NCI-H2227 (cell line): Measurements from ENCODE around the gene PCDHA8.
"Not testable (repeated sequence)": the region's sequence is repeated elsewhere in the genome, so short reads cannot be mapped to it uniquely, and the experiment has no call there.

Experiments
- DNase-seq: peaks from one replicate; lab custom pipeline; 2025; ENCODE audit not compliant: unreplicated experiment; lab: John Stamatoyannopoulos, UW

Gene PCDHA8, protein sequence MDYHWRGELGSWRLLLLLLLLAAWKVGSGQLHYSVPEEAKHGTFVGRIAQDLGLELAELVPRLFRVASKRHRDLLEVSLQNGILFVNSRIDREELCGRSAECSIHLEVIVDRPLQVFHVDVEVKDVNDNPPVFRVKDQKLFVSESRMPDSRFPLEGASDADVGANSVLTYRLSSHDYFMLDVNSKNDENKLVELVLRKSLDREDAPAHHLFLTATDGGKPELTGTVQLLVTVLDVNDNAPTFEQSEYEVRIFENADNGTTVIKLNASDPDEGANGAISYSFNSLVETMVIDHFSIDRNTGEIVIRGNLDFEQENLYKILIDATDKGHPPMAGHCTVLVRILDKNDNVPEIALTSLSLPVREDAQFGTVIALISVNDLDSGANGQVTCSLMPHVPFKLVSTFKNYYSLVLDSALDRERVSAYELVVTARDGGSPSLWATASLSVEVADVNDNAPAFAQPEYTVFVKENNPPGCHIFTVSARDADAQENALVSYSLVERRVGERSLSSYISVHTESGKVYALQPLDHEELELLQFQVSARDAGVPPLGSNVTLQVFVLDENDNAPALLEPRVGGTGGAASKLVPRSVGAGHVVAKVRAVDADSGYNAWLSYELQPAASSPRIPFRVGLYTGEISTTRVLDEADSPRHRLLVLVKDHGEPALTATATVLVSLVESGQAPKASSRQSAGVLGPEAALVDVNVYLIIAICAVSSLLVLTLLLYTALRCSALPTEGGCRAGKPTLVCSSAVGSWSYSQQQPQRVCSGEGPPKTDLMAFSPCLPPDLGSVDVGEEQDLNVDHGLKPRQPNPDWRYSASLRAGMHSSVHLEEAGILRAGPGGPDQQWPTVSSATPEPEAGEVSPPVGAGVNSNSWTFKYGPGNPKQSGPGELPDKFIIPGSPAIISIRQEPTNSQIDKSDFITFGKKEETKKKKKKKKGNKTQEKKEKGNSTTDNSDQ

DNA sequence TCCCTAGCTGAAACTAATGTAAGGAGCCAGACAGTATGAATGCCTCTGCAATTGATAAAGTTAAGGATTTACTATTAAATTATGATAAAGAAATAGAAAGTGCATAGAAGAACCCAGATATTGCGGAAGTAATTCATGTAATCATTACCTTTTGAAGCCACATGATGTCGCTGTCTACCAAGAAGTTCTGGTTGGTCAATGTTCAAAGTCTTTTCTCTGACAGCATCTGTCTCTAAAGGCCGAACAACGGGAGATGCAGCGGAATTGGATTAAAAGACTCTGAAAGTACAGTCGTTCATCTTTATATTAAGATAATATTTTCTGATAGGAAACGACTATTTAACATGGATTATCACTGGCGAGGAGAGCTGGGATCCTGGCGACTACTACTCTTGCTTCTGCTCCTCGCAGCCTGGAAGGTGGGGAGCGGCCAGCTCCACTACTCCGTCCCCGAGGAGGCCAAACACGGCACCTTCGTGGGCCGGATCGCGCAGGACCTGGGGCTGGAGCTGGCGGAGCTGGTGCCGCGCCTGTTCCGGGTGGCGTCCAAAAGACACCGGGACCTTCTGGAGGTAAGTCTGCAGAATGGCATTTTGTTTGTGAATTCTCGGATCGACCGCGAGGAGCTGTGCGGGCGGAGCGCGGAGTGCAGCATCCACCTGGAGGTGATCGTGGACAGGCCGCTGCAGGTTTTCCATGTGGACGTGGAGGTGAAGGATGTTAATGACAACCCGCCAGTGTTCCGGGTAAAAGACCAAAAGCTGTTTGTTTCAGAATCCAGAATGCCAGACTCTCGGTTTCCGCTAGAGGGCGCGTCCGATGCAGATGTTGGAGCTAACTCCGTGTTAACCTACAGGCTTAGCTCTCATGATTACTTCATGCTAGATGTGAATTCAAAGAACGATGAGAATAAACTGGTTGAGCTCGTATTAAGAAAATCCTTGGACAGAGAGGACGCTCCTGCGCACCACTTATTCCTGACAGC is at the start of gene PCDHA8:
PCDHA8 (plus strand) TSS at position 210 of the 985 bp plus-strand sequence; CDS start at position 345, 135 bp downstream.
- no peak for DNase-seq

DNA sequence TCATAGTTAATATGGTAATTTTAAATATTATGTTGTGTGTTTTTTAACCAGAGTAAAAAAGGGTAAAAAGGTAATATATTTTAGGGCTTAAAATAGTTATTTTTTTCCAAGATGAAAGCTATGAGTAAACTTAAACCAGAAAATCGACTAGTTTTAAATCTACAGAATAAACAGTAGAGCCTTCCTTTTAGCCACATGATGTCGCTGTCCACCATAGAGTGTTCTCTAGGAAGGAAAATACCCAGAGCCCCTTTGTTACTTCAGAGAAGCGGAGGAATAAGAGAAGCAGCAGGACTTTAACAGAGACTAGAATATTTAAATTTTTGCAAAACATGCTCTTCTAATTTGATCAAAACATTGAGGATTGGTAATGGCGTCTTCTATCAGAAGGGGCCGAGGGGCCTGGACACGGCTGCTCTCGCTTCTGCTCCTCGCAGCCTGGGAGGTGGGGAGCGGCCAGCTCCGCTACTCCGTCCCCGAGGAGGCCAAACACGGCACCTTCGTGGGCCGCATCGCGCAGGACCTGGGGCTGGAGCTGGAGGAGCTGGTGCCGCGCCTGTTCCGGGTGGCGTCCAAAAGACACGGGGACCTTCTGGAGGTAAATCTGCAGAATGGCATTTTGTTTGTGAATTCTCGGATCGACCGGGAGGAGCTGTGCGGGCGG is 46.3 kb upstream of the PCDHA8 start, which contains the start of gene PCDHA2:
PCDHA2 (plus strand) TSS at position 258 of the 664 bp plus-strand sequence.
- DNase-seq: no peak

DNA sequence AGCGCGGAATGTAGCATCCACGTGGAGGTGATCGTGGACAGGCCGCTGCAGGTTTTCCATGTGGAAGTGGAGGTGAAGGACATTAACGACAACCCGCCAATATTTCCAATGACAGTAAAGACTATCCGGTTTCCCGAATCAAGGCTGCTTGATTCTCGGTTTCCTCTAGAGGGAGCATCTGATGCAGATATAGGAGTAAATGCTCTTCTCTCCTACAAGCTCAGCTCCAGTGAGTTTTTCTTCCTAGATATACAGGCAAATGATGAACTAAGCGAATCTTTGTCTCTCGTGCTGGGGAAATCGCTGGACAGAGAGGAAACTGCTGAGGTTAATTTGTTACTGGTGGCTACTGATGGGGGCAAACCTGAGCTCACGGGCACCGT is 45.7 kb upstream of the PCDHA8 start:
- no peak for DNase-seq

DNA sequence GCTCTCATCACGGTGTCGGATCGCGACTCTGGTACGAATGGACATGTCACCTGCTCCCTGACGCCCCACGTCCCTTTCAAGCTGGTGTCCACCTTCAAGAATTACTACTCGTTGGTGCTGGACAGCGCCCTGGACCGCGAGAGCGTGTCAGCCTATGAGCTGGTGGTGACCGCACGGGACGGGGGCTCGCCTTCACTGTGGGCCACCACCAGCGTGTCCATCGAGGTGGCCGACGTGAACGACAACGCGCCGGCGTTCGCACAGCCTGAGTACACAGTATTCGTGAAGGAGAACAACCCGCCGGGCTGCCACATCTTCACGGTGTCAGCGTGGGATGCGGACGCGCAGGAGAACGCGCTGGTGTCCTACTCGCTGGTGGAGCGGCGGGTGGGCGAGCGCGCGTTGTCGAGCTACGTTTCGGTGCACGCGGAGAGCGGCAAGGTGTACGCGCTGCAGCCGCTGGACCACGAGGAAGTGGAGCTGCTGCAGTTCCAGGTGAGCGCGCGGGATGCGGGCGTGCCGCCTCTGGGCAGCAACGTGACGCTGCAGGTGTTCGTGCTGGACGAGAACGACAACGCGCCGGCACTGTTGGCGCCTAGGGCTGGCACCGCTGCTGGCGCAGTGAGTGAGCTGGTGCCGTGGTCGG is 44.8 kb upstream of the PCDHA8 start:
- not testable (repeated sequence) for DNase-seq

DNA sequence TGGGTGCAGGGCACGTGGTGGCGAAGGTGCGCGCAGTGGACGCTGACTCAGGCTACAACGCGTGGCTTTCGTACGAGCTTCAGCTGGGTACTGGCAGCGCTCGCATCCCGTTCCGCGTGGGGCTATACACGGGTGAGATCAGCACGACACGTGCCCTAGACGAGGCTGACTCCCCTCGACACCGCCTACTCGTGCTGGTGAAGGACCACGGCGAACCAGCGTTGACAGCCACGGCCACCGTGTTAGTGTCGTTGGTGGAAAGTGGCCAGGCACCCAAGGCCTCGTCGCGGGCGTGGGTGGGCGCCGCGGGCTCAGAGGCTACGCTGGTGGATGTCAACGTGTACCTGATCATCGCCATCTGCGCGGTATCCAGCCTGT is 44.3 kb upstream of the PCDHA8 start:
- DNase-seq: no peak

- no peak for DNase-seq
These were observed 40.0 kb upstream of the PCDHA8 start, which contains the start of gene PCDHA3 for GRCh38 chr5:140800816-140801493. Gene PCDHA3, plus strand, starts transcription at chr5:140801057.

DNA sequence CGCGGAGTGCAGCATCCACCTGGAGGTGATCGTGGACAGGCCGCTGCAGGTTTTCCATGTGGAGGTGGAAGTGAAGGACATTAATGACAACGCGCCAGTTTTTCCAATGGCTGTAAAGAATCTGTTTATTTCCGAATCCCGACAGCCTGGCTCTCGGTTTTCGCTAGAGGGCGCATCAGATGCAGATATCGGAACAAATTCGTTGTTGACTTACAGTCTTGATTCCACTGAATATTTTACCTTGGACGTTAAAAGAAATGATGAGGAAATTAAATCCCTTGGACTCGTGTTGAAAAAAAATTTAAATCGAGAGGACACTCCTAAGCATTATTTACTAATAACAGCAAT is 39.5 kb upstream of the PCDHA8 start:
- no peak for DNase-seq

- DNase-seq: not testable (repeated sequence)
These were observed 38.6 kb upstream of the PCDHA8 start for GRCh38 chr5:140802381-140802780.

DNA sequence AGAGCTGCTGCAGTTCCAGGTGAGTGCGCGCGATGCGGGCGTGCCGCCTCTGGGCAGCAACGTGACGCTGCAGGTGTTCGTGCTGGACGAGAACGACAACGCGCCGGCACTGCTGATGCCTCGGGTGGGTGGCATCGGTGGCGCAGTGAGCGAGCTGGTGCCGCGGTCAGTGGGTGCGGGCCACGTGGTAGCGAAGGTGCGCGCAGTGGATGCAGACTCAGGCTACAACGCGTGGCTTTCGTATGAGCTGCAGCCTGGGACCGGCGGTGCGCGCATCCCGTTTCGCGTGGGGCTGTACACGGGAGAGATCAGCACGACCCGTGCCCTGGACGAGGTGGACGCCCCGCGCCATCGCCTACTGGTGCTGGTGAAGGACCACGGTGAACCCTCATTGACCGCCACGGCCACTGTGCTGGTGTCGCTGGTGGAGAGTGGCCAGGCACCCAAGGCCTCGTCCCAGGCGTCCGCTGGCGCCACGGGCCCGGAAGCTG is 38.2 kb upstream of the PCDHA8 start:
- DNase-seq: no peak

DNA sequence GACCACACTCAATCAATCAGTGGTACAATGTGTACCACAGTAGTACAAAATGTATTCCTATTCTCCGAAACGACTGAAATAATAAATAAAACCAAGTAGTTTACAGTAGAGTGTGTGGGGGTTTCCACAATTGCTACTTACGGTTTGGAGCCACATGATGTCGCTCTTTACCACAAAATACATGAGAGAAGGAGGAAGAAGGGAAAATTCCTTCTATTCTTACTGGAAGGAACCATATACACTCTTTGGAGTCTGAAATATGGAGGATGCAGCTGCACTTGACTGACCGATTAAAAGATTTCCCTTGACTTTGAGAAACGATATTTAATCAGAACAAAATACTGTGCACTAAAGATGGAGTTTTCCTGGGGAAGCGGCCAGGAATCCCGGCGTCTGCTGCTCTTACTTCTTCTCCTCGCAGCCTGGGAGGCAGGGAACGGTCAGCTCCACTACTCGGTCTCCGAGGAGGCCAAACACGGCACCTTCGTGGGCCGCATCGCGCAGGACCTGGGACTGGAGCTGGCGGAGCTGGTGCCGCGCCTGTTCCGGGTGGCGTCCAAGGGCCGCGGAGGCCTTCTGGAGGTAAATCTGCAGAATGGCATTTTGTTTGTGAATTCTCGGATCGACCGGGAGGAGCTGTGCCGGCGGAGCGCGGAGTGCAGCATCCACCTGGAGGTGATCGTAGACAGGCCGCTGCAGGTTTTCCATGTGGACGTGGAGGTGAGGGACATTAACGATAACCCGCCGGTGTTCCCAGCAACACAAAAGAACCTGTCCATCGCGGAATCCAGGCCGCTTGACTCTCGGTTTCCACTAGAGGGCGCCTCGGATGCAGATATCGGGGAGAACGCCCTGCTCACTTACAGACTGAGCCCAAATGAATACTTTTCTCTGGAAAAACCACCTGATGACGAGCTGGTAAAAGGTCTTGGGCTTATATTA is 33.9 kb upstream of the PCDHA8 start, which contains the start of gene PCDHA4:
PCDHA4 (plus strand) TSS at position 235 of the 942 bp plus-strand sequence.
- DNase-seq: no peak

- not testable (repeated sequence) for DNase-seq
These were observed 32.6 kb upstream of the PCDHA8 start for GRCh38 chr5:140808241-140808888.

DNA sequence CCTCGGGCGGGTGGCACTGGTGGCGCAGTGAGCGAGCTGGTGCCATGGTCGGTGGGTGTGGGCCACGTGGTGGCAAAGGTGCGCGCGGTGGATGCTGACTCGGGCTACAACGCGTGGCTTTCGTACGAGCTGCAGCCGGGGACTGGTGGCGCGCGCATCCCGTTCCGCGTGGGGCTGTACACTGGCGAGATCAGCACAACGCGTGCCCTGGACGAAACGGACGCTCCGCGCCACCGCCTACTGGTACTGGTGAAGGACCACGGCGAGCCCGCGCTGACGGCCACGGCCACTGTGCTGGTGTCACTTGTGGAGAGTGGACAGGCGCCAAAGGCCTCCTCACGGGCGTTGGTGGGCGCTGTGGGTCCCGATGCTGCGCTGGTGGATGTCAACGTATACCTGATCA is 32.1 kb upstream of the PCDHA8 start:
- DNase-seq: no peak

GRCh38 chr5:140821375-140822280 is 19.4 kb upstream of the PCDHA8 start, which contains the start of gene PCDHA5:
Gene PCDHA5, plus strand, starts transcription at chr5:140821613.
- no peak for DNase-seq

DNA sequence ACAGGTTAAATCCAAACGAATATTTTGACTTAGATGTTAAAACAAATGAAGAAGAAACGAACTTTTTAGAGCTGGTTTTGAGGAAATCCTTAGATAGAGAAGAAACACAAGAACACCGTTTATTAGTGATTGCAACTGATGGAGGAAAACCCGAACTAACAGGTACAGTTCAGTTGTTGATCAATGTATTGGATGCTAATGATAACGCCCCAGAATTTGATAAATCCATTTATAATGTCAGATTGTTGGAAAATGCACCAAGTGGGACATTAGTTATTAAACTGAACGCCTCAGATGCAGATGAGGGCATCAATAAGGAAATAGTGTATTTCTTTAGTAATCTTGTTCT is 18.7 kb upstream of the PCDHA8 start:
- no peak for DNase-seq

DNA sequence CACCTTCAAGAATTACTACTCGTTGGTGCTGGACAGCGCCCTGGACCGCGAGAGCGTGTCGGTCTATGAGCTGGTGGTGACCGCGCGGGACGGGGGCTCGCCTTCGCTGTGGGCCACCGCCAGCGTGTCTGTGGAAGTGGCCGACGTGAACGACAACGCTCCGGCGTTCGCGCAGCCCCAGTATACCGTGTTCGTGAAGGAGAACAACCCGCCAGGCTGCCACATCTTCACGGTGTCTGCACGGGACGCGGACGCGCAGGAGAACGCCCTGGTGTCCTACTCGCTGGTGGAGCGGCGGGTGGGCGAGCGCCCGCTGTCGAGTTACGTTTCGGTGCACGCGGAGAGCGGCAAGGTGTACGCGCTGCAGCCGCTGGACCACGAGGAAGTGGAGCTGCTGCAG is 18.0 kb upstream of the PCDHA8 start:
- DNase-seq: not testable (repeated sequence)

DNA sequence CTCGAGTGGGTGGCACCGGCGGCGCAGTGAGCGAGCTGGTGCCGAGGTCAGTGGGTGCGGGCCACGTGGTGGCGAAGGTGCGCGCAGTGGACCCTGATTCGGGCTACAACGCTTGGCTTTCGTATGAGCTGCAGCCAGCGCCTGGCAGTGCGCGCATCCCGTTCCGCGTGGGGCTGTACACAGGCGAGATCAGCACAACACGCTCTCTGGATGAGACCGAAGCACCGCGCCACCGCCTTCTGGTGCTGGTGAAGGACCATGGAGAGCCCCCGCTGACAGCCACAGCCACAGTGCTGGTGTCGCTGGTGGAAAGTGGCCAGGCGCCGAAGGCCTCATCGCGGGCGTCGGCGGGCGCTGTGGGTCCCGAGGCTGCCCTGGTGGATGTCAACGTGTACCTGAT is 17.5 kb upstream of the PCDHA8 start:
- DNase-seq: no peak
